GM23248 (cell line): ENCODE measurements around the gene FIP1L1. TPM values are rescaled to one million over a fixed set of nuclear protein-coding genes. Genes with fewer than 3 reads are reported as not detected.

Experiments used
- DNase-seq: peaks from one replicate; pipeline ENCODE4 v3.0.0-alpha.2; 2015
- H2AFZ ChIP-seq: fragments of 200-600 bp; sonication (generic); 2 replicates; pipeline ENCODE4 v1.6.1; 2016; ENCODE audit warnings: antibody characterized with exemption
- H3F3A ChIP-seq: fragments of 200-600 bp; sonication (generic); 2 replicates; pipeline ENCODE4 v1.6.1; 2016; ENCODE audit warnings: mild to moderate bottlenecking, antibody characterized with exemption, mixed run types; ENCODE audit not compliant: insufficient read depth
- H3K27ac ChIP-seq: fragments of 200-600 bp; sonication (generic); 2 replicates; pipeline ENCODE4 v1.5.1; 2016; ENCODE audit warnings: mild to moderate bottlenecking
- H3K27me3 ChIP-seq: fragments of 200-600 bp; sonication (generic); replicated peaks from 2 replicates; pipeline ENCODE4 v1.6.1; 2016; ENCODE audit warnings: mild to moderate bottlenecking; ENCODE audit not compliant: insufficient read depth
- H3K36me3 ChIP-seq: fragments of 200-600 bp; sonication (generic); 2 replicates; pipeline ENCODE4 v1.6.1; 2016; ENCODE audit warnings: low read depth, mild to moderate bottlenecking
- H3K4me1 ChIP-seq: fragments of 200-600 bp; sonication (generic); 2 replicates; pipeline ENCODE4 v1.6.1; 2016; ENCODE audit warnings: mild to moderate bottlenecking; ENCODE audit not compliant: insufficient read depth
- H3K4me2 ChIP-seq: fragments of 200-600 bp; sonication (generic); one replicate; pipeline ENCODE4 v1.6.1; 2016; ENCODE audit warnings: mild to moderate bottlenecking; ENCODE audit not compliant: unreplicated experiment
- H3K4me3 ChIP-seq: fragments of 200-600 bp; sonication (generic); 2 replicates; pipeline ENCODE4 v1.5.1; 2016; ENCODE audit warnings: mild to moderate bottlenecking
- H3K79me2 ChIP-seq: fragments of 200-600 bp; sonication (generic); 2 replicates; pipeline ENCODE4 v1.6.1; 2016; ENCODE audit warnings: mild to moderate bottlenecking; ENCODE audit not compliant: insufficient read depth
- H3K9ac ChIP-seq: fragments of 200-600 bp; sonication (generic); 2 replicates; pipeline ENCODE4 v1.6.1; 2016; ENCODE audit warnings: mild to moderate bottlenecking
- H3K9me2 ChIP-seq: fragments of 200-600 bp; sonication (generic); 2 replicates; pipeline ENCODE4 v1.6.1; 2016; ENCODE audit warnings: mixed run types, mild to moderate bottlenecking, moderate library complexity; ENCODE audit not compliant: insufficient read depth
- H3K9me3 ChIP-seq: fragments of 200-600 bp; sonication (generic); one replicate; pipeline ENCODE4 v1.6.1; 2017; ENCODE audit warnings: low read depth
- H4K20me1 ChIP-seq: fragments of 200-600 bp; sonication (generic); 2 replicates; pipeline ENCODE4 v1.6.0; 2016; ENCODE audit not compliant: insufficient read depth
- EZH2 ChIP-seq: fragments of 200-600 bp; sonication (generic); IDR thresholded peaks from 2 replicates; pipeline ENCODE4 v1.6.1; 2018; ENCODE audit warnings: antibody characterized with exemption, mild to moderate bottlenecking; ENCODE audit not compliant: insufficient read depth, poor library complexity, severe bottlenecking
- EZH2phosphoT487 ChIP-seq: fragments of 200-600 bp; sonication (generic); IDR thresholded peaks from 2 replicates; pipeline ENCODE4 v1.6.1; 2018; ENCODE audit warnings: antibody characterized with exemption, moderate library complexity, mild to moderate bottlenecking, low read depth; ENCODE audit not compliant: insufficient read depth
- WGBS, 2 experiments: methylation state at CpG; one replicate each; pipeline ENCODE4 v1.1.6; 2015 to 2017; ENCODE audit warnings: low lambda C conversion rate in 2 of 2, low coverage in 1 of 2; ENCODE audit errors: missing lambda C conversion rate in 2 of 2; 5-methylcytosine and 5-hydroxymethylcytosine counted together
- in situ Hi-C: fragments of 300-500 bp; cut with MboI; formaldehyde crosslinking; loops from 2 replicates; pipeline ENCODE4 v1.15.0; 2020
- polyA plus RNA-seq: library from polyadenylated mRNA; unstranded; fragments of >200 nt; fragmentation: Nextera tagmentation; extraction: Ambion mirVana; gene quantifications from 2 replicates; pipeline ENCODE4 v1.2.1, GENCODE V29; 2016
- total RNA-seq: library from RNA; depleted of rRNA; stranded (reverse); fragments of >200 nt; shearing (Covaris generic); gene quantifications from 2 replicates; pipeline ENCODE4 v1.2.3, GENCODE V29; 2014

Gene FIP1L1
- total and polyA plus RNA-seq, 2 experiments from 2014 or later, result 55.2 to 67.6 TPM

GRCh38 chr4:53498706-53499105 is 121.3 kb downstream of the FIP1L1 start:
- Histone ChIP-seq H3K27me3 (no peaks in the 10 kb centered on the region), H3K27ac (no peak overlapping the region), H3F3A (no peaks in the 10 kb centered on the region), H3K79me2 (no peaks in the 10 kb centered on the region), H4K20me1 (no peaks in the 10 kb centered on the region), H2AFZ (no peak overlapping the region), H3K9me2 (no peaks in the 10 kb centered on the region), H3K4me3 (no peak overlapping the region), H3K9ac (no peak overlapping the region), H3K4me1 (peaks cover 11% of the 10 kb centered on the region; the same call in 1 of the 2 replicates), H3K9me3 (no peaks in the 10 kb centered on the region), H3K36me3 (no peaks in the 10 kb centered on the region), H3K4me2 (no peak overlapping the region)
- WGBS, 2 experiments, result 92 to 100% methylated on average over 2 of the region's 2 CpGs
- TF ChIP-seq EZH2phosphoT487 (no peak), EZH2 (no peak)
- DNase-seq, result no peak
- in situ Hi-C loops, result no loop called here

DNA sequence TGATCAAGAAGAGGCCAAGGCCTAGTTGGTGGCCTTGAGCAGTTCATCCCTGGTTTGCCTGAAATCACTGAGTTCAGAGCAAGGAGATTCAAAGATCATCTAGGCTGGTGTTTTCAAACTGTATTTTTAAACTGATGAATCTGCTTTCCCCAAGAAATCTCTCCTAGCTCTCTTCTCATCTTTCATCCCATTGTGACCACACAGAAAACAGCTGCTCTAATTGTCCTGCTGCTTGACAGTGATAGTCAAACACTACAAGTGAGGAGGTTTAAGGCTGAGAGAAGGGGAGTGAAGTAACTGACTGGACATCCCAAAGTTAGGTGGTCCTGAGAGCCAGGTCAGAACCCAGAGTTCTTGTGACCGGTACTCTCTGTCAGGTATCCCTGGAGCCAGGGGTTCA is 122.3 kb downstream of the FIP1L1 start:
- no peak for DNase-seq
- no peaks in the 10 kb centered on the region for H3K79me2 ChIP-seq
- no peak overlapping the region for H2AFZ ChIP-seq
- H3K9me2 ChIP-seq, result no peaks in the 10 kb centered on the region
- no peak overlapping the region for H3K4me3 ChIP-seq
- no peaks in the 10 kb centered on the region for H3K27me3 ChIP-seq
- H3F3A ChIP-seq, result no peaks in the 10 kb centered on the region
- H3K4me1 ChIP-seq, result peaks cover 11% of the 10 kb centered on the region; the same call in 1 of the 2 replicates
- no peaks in the 10 kb centered on the region for H4K20me1 ChIP-seq
- H3K4me2 ChIP-seq, result no peak overlapping the region
- H3K36me3 ChIP-seq, result no peaks in the 10 kb centered on the region
- in situ Hi-C loops, result no loop called here
- 92 to 100% methylated on average over 1 of the region's 1 CpG for WGBS, 2 experiments
- no peak overlapping the region for H3K27ac ChIP-seq
- TF ChIP-seq EZH2phosphoT487 (no peak), EZH2 (no peak)
- no peaks in the 10 kb centered on the region for H3K9me3 ChIP-seq
- no peak overlapping the region for H3K9ac ChIP-seq

DNA sequence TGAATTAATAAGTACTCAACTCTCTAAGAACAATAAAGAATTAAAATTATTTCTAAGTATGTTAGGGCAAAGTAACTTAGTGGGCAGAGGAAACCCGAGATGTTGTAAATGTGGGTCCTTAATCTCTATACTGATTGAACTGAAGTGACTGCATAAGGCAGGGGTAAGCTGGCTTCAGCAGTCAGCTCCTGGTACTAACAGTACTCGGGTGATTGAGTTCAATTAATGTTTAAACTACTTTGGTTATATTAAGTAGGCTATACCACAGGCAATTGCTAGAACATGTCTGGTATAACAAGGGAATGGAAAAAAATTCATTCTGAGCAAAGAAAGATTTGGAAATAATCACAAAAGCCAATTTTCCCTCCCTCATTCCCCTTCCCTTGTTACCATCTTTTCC is 123.1 kb downstream of the FIP1L1 start:
- 93 to 96% methylated on average over 2 of the region's 2 CpGs for WGBS, 2 experiments
- Histone ChIP-seq H3F3A (no peaks in the 10 kb centered on the region), H3K4me1 (peaks cover 11% of the 10 kb centered on the region; the same call in 1 of the 2 replicates), H3K9ac (no peak overlapping the region), H3K4me2 (no peak overlapping the region), H3K79me2 (no peaks in the 10 kb centered on the region), H3K27me3 (no peaks in the 10 kb centered on the region), H2AFZ (no peak overlapping the region), H3K4me3 (no peak overlapping the region), H3K27ac (no peak overlapping the region), H3K9me3 (no peaks in the 10 kb centered on the region), H3K9me2 (no peaks in the 10 kb centered on the region), H4K20me1 (no peaks in the 10 kb centered on the region), H3K36me3 (no peaks in the 10 kb centered on the region)
- in situ Hi-C loops, result no loop called here
- TF ChIP-seq EZH2phosphoT487 (no peak), EZH2 (no peak)
- DNase-seq, result no peak

- Histone ChIP-seq H3K27me3 (no peaks in the 10 kb centered on the region), H3K79me2 (no peaks in the 10 kb centered on the region), H3K4me1 (peaks cover 11% of the 10 kb centered on the region; the same call in 1 of the 2 replicates), H3K4me2 (no peak overlapping the region), H3K36me3 (no peaks in the 10 kb centered on the region), H3K9ac (no peak overlapping the region), H3K9me2 (no peaks in the 10 kb centered on the region), H3K4me3 (no peak overlapping the region), H4K20me1 (no peaks in the 10 kb centered on the region), H3F3A (no peaks in the 10 kb centered on the region), H3K9me3 (no peaks in the 10 kb centered on the region), H2AFZ (no peak overlapping the region), H3K27ac (no peak overlapping the region)
- WGBS, 2 experiments, result 91 to 95% methylated on average over 4 of the region's 4 CpGs
- TF ChIP-seq EZH2, result no peak
- DNase-seq, result no peak
- in situ Hi-C loops, result no loop called here
Observed at GRCh38 chr4:53501561-53501960, 124.1 kb downstream of the FIP1L1 start.

DNA sequence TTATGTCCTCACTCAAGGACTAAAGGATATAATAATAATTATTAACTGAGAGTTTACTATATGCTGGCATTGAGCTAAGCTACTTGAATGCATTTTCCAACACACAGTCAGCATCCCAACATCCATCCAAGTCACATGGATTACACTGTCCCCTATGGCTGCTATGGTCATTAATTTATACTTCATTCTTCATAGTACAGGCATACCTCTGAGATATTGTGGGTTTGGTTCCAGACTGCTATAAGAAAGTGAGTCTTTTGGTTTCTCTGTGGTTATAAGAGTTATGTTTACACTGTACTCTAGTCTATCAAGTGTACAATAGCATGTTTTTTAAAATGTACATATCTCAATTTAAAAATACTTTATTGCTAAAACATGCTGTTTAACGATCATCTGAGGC is 124.7 kb downstream of the FIP1L1 start:
- DNase-seq, result no peak
- Histone ChIP-seq H3K27me3 (no peaks in the 10 kb centered on the region), H3K4me1 (peaks cover 11% of the 10 kb centered on the region; the same call in 1 of the 2 replicates), H3K9ac (no peak overlapping the region), H3K9me2 (no peaks in the 10 kb centered on the region), H3K9me3 (no peaks in the 10 kb centered on the region), H3K27ac (no peak overlapping the region), H3K79me2 (no peaks in the 10 kb centered on the region), H3F3A (no peaks in the 10 kb centered on the region), H4K20me1 (no peaks in the 10 kb centered on the region), H2AFZ (no peak overlapping the region), H3K4me3 (no peak overlapping the region), H3K36me3 (no peaks in the 10 kb centered on the region), H3K4me2 (no peak overlapping the region)
- WGBS, 2 experiments, result 61 to 63% methylated on average over 1 of the region's 1 CpG
- TF ChIP-seq EZH2phosphoT487 (no peak), EZH2 (no peak)
- in situ Hi-C loops, result no loop called here
